ENCODE measurements around the gene PRKCE.

PRKCE gene

GRCh38 chr2:45814951-45815621, 163.6 kb downstream of the PRKCE start:
- in situ Hi-C loops (cut with MboI; ENCODE audit: low sequenced_read_pairs, unreplicated experiment): no loop called here
- TF ChIP-seq, protein P1, sequence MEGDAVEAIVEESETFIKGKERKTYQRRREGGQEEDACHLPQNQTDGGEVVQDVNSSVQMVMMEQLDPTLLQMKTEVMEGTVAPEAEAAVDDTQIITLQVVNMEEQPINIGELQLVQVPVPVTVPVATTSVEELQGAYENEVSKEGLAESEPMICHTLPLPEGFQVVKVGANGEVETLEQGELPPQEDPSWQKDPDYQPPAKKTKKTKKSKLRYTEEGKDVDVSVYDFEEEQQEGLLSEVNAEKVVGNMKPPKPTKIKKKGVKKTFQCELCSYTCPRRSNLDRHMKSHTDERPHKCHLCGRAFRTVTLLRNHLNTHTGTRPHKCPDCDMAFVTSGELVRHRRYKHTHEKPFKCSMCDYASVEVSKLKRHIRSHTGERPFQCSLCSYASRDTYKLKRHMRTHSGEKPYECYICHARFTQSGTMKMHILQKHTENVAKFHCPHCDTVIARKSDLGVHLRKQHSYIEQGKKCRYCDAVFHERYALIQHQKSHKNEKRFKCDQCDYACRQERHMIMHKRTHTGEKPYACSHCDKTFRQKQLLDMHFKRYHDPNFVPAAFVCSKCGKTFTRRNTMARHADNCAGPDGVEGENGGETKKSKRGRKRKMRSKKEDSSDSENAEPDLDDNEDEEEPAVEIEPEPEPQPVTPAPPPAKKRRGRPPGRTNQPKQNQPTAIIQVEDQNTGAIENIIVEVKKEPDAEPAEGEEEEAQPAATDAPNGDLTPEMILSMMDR (IDR thresholded peaks at IDR 0.05; ENCODE audit: borderline replicate concordance, control extremely low read depth, extremely low read depth, insufficient read depth, missing control alignments): no peak
- no peak for DNase-seq (ENCODE audit: low spot score)

DNA sequence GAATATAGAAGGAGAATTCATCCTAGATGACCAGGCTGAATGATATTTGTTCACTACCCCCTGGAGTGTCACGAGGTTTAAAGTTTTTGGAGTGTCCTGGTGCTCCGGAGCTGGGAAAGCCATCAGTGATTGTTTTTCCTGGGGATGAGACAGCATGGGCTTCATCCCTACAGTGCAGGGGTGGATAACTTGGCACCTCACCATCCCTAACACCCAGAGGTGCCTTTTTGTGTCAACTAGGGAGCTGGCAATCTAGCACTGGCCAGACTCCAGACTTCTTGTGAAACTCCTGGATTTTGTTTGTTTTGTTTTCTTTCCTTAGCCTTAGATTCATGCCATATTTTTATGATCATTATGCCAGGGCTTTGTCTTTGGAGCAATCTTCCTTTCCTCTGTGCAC, 164.8 kb downstream of the PRKCE start:
- in situ Hi-C loops (cut with MboI; ENCODE audit: low sequenced_read_pairs, unreplicated experiment): no loop called here
- TF ChIP-seq, protein P1 (IDR thresholded peaks at IDR 0.05; ENCODE audit: borderline replicate concordance, control extremely low read depth, extremely low read depth, insufficient read depth, missing control alignments): no peak
- DNase-seq (ENCODE audit: low spot score): no peak

GRCh38 chr2:45818591-45818990, 167.1 kb downstream of the PRKCE start:
- DNase-seq (ENCODE audit: low spot score): no peak
- in situ Hi-C loops (cut with MboI; ENCODE audit: low sequenced_read_pairs, unreplicated experiment): no loop called here
- TF ChIP-seq, protein P1 (IDR thresholded peaks at IDR 0.05; ENCODE audit: borderline replicate concordance, control extremely low read depth, extremely low read depth, insufficient read depth, missing control alignments): no peak

- TF ChIP-seq, protein P1 (IDR thresholded peaks at IDR 0.05; ENCODE audit: borderline replicate concordance, control extremely low read depth, extremely low read depth, insufficient read depth, missing control alignments): no peak
- in situ Hi-C loops (cut with MboI; ENCODE audit: low sequenced_read_pairs, unreplicated experiment): no loop called here
- DNase-seq (ENCODE audit: low spot score): no peak
Observed at GRCh38 chr2:45820048-45820447, 168.6 kb downstream of the PRKCE start.

DNA sequence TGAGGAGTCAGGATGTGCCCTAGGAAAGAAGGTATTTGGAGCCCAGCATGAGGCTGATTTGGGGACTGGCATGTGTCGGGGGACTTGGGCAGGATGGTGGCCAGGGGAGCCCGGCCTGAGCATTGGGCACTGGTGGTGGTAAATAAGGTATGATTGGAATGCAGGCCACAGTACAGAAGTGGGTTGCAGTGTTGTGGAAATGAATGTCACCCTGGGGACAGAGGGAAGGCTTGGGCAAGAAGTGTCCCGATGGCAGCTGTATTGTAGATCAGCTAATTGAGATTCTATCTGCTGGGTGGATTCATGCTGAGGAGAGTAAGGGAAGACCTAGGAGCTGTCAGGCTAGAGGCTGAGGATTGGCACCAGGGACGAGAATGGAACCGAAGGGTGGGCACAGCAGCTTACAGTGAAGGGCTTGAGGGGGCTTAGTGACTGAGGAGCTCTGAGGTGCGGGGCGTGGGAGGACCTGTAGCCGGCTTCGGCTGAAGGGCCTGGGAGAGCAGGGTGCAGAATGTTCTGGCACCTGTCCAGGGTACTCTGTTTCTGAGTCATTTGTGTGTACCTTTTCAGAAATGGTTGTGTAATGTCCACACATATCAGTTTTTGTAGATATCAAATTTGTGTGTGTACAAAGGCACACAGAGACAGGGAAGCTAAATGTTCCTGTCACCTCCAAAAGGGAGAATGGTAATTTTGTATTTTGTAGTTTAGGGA, 170.2 kb downstream of the PRKCE start:
- in situ Hi-C loops (cut with MboI; ENCODE audit: low sequenced_read_pairs, unreplicated experiment): no loop called here
- DNase-seq (ENCODE audit: low spot score): no peak
- TF ChIP-seq, protein P1 (IDR thresholded peaks at IDR 0.05; ENCODE audit: borderline replicate concordance, control extremely low read depth, extremely low read depth, insufficient read depth, missing control alignments): no peak

DNA sequence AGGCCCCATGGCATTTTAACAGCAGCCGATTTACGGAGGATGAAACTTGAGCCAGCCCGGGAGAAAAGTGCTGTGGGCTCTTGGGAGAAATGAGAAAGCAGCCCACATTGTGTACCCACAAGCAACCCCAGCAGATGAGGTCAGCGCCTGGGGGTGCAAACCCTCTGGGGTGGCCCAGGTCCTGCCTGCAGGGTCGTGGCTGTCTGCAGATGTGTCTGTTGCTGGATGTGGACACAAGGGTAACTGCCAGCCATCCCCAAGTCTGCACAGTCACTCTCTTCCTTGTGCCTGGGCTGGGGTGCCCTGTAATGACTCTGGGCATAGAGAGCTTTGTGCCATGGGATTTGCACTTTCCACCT, 170.8 kb downstream of the PRKCE start:
- no peak for DNase-seq (ENCODE audit: low spot score)
- in situ Hi-C loops (cut with MboI; ENCODE audit: low sequenced_read_pairs, unreplicated experiment): no loop called here

More for the DNA sequence above, 170.8 kb downstream of the PRKCE start:
- TF ChIP-seq, protein P1 (IDR thresholded peaks at IDR 0.05; ENCODE audit: borderline replicate concordance, control extremely low read depth, extremely low read depth, insufficient read depth, missing control alignments): no peak
